HG02840 (cell line): ENCODE data around the gene SPATA21.
"Not testable (repeated sequence)": the region's sequence is repeated elsewhere in the genome, so short reads cannot be mapped to it uniquely, and the experiment has no call there.

Source experiments
- ATAC-seq: cut with Tn5 transposase; IDR thresholded peaks from one replicate; pipeline ENCODE4 v1.9.1; 2021; ENCODE audit warnings: mild to moderate bottlenecking, moderate library complexity, moderate number of reproducible peaks; ENCODE audit not compliant: unreplicated experiment, low FRiP score

Gene SPATA21, protein sequence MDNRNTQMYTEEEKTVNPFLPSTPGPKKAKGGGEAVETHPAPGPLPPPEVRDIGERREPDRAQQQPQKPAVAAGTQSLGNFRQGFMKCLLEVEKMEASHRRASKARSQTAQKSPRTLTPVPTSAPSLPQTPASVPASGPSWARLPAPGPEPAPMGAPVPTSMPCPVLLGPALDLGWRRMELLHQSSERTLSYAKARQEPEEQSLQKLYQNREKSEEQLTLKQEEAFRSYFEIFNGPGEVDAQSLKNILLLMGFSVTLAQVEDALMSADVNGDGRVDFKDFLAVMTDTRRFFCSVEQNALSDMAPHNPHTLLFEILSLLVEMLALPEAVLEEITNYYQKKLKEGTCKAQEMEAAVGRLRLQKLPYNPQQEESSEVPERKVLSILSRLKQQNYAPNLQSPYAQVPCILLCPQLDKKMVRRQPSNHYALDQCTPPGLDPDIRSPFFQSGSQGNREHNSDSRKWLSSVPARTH

DNA sequence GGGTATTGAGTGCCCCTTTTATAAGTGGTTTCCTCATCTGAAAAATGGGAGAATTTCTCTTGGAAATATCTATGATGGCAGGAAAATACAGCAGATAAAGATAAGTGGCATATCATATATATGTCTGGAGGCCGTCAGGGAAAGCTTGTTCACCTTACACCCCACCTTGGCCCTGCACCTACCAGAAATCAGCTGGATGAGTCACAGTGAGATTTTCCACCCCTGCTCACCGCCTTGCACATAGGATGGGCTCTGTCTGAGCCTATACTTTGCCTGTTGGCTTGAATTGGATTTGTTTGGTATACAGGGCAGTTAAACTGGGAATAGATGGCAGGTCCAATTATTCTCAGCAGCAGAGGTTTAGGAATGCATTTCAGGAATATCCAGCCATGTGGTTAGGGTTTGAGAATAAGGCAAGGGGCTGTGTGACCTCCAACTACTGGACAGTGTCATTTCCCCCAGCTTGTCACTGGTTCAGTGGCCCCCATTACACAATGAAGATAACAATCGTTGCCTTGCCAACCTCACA is at the start of gene SPATA21:
SPATA21 (minus strand) TSS at position 479 of the 529 bp plus-strand sequence. CDS start 6,053 bp downstream, outside the sequence.
- no peak for ATAC-seq

DNA sequence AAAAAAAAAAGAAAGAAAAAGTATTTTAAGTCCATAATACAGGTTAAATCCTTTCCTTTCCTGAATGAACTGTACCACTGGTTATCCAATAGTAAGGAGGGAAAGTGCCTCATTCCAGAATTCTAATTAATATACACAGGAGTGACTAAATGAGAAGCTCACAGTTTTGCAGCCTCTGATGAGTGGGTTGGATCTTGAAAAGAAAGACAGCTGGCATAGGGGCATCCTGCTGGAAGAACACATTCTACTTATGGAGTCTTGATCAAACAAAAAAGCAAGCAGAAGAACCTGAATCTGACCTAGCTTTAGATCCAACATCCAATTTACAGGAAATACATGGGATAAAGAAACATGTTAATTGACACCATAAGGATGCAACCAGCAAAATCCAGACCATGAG is 49.8 kb upstream of the SPATA21 start:
- ATAC-seq, result not testable (repeated sequence)

DNA sequence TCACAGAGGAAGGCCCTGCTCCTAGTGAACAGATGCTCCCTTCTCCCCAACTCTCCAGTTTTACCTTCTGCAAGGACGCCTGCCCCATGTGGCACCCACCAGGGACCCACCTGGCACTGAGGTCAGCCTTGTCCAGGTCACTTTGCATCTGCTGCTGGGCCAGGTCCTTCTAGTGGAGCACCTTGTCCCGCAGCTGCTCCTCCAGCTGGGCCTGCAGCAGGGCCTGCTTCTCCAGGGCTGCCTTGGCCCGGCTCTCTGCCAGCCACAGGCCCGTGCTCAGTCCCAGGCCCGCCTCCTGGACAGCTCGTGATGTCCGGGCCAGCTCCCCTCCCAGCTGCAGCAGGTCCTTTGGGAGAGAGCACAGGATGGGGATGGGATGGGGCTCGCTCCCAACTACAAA is 49.1 kb upstream of the SPATA21 start:
- ATAC-seq, result not testable (repeated sequence)

DNA sequence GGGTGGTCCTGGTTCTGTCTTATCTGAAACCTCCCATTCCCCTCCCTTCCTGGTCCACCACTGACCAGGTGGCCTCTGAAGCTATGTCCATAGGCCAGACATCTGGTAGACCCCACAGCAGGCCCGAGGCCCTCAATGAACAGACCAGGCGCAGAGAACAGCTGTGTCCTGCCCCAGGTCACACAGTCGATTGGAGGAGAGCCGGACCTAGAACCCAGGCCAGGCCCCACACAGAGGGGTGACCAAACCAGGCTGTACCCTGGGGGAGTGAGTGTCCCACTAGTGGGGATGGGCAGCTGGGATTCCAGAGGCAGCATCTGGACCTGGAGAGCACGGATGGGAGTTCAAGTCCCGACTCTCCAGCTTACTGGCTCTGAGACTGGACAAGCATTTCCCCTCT is 47.7 kb upstream of the SPATA21 start:
- ATAC-seq, result no peak

DNA sequence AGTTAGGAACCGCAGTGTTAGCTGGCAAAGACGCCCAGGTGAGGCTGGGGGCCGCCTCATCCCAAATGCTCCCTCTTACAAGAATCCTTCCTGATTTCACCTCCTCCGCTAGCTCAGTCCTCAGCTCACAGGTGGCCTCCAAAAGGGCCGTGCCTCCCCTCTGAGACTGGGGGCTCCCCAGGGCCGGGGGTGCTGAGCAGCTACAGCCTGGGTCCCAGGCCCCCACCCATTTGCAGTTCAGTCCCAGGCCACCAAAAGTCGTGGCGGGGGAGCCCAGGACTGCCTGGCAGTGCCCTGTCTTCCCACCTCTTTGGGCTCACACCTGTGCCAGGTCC is 47.2 kb upstream of the SPATA21 start:
- ATAC-seq, result no peak

DNA sequence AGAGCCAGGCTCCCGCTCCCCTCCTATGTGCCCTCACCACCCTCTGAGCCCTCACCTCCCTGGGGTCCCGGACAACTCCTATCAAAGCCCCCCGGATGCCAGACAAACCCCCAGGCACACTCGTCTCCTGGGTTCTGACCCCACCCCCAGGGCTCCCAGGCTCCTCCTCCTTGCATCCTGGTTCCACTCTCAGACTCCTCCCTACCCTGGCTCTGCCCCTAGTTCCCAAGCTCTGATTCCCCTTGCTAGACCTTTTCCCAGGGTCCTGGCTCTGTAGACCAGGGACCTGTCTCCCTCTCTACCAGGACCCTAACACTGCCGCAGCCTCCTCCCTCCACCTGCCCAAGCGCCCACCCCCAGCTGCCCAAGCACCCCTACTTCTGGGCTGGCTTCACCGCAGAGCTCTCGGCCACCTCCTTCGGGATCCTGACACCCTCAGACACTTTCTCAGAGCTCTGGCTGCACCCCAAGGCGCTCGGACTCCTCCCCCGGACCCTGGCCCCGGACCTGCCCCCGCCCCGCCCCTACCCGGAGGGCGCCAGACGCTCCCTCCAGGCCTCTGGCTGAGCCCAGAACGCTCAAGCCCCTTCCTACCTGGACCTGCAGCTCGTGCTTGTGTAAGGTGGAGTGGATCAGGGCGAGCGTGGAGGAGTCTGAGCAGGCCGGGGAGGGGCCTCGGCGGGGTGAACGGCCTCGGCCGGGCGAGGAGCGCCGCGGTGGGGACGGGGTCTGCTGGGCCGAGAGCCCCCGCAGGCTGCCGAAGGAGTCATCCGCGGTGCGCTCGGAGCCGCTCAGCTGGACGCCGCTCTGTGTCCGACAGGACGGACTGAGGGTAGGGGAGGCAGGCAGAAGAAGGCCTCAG is 46.6 kb upstream of the SPATA21 start:
- ATAC-seq, result not testable (repeated sequence)

DNA sequence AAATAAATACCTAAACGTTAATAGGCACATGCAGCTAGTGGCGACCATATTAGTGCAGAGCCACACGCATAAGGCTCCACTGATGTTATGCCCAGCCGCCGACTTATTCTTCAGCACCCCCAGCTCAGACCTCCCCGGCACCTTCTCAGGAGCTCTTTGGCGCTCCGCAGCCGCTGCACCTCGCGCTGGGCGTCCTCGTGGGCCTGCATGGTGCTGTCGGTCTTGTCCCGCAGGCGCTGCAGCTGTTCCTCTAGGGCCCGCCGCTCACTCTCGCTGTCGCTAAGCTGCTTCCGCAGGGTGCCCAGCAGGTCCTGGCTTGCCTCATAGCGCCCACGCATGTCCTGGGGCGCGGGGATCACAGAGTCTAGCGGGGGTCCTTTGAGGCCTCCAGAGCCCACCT is 45.9 kb upstream of the SPATA21 start:
- not testable (repeated sequence) for ATAC-seq

DNA sequence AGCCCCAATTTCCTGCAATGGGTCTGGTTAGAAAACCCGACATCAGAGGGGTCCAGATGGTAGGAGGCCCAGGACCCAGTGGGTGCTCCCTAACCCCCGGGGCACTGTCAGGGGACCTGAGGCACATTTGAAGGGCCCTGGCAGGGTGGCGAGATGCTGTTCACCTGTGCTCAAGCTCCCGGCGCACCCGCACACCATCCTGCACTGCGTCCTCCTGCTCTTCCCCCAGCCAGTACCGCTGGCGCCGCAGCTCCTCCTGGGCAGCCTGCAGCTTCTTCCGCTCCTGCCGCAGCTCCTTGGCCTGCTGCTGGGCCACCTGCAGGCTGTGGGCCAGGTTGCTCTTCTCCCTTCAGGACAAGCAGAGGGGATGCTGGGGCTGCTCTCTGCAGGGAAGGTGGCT is 40.9 kb upstream of the SPATA21 start:
- ATAC-seq, result no peak

DNA sequence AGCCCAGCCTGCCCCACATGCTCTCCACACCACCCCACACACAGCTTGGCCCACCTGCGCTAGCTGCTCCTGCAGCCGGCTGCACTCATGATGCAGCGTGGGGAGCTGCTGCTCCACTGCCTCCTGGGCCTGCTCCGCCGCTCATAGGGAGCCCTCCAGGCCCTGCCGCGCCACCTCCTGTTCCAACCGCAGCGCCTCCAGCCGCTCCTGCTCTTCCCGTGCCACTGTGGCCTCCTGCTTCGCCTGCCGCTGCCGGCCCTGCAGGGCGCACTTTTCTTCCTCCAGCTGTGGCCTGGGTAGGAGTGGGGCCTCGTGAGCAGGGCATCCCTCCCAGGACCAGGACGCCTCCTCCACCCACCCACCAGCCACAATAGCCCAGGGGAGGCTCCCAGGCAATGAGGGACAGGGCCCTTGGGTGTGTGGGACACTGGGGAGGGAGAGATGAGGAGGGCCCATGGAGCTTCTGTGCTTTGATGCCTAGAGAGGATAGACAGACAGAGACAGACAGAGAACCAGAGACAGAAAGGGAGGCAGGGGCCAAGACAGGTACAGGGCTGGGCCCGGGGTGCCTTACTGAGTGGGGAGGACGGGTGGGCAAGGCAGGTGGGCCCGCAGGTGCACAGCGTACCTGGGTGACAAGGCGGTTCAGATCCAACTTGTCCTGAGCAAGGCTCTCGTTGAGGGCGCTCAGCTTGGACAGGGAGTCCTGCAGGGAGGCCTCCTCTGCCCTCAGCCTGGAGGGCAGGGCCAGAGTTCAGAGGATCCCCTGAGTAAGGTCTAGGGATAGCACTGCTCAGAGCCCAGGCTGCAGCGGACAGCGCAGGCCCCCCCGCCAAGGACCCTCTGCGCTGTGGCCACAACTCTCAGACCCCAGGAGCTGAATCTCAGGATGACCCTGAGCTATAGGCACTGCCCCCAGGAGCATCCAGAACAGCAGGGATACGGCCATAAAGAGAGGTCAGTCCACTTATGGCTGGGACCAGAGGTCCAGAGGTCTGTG is 38.8 kb upstream of the SPATA21 start:
- ATAC-seq, result not testable (repeated sequence)

DNA sequence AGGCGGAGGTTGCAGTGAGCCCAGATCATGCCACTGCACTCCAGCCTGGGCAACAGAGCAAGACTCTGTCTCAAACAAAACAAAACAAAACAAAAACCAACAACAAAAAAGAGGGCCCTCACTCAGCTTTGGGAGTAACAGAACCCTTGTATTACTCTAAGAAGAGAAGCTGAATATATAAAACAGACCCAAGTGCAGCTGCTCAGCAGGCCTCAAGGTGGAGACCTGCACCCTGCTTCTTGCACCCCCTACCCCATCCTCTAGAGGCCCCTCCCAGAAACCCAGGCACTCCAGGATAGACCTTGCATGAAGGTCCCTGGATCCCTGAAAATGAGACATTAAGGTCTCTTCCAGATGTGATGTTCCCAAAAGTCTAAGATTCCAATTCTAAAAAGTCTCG is 37.7 kb upstream of the SPATA21 start:
- ATAC-seq, result not testable (repeated sequence)

DNA sequence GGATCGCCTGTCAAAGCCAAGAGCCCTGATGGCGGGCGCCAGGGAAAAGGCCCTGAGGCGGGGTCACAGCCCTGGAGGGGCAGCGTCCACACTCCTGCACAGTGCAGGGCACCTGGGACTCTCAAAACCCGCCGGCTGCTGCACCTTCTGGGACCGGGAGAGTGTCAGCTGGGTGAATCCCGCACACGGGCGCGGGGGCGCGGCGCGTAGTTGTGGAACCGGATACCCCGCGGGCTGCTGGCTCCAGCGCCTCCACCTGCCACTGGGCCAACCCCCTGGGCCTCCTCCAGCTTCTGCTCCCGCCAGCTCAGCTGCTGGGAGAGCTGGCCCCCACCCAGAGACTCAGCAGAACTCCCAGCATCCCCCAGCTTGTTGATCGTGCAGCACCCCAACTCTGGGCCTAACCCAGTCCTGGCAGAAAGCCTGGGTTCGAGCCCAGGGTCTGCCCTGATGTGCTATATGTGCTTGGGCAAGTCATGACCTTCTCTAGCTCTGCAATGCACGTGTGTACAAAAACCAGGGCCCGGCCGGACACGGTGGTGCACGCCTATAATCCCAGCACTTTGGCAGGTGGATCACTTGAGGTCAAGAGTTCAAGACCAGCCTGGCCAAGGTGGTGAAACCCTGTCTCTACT is 37.1 kb upstream of the SPATA21 start:
- no peak for ATAC-seq

DNA sequence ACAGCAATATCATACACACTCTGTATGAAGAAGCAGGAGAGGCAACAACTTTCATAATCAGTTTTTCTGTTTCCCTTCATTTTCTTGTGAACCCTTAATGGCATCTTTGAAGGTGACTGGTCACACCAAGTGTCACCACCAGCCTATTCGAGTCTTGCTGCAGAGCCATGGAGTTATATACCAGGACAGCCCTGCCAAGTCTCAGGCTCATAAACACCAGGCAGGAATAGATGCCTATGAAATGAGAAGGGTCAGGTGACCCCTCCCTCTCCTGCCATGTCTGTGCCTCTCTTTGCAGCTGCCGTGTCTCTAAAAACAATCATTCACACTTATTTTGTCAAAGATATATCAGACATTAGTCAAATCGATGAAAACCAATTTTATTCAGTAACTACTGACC is 31.3 kb upstream of the SPATA21 start:
- no peak for ATAC-seq

DNA sequence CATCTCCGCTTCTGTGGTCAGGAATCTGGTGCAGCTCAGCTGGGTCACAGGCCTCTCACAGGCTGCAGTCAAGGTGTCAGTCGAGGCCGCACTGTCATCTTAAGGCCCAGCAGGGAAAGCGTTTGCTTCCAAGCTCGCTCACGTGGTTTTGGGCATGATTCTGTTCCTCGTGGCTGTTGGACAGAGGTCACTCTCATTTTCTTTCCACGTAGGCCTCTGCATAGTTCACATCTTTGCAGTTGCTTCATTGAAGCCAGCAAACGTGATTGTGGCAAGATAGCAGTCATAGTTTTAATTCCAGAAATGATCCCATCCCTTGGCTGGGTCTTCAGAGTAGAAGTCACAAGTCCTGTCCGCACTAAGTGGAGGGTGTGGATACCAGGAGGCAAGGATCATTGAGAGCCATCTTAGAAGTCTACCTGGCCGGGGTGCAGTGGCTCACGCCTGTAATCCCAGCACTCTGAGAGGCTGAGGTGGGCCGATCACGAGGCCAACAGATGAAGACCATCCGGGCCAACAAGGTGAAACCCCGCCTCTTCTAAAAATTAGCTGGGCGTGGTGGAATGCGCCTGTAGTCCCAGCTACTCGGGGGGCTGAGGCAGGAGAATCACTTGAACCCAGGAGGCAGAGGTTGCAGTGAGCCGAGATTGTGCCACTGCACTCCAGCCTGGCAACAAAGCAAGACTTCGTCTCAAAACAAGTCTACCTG is 27.8 kb upstream of the SPATA21 start:
- ATAC-seq, result no peak

DNA sequence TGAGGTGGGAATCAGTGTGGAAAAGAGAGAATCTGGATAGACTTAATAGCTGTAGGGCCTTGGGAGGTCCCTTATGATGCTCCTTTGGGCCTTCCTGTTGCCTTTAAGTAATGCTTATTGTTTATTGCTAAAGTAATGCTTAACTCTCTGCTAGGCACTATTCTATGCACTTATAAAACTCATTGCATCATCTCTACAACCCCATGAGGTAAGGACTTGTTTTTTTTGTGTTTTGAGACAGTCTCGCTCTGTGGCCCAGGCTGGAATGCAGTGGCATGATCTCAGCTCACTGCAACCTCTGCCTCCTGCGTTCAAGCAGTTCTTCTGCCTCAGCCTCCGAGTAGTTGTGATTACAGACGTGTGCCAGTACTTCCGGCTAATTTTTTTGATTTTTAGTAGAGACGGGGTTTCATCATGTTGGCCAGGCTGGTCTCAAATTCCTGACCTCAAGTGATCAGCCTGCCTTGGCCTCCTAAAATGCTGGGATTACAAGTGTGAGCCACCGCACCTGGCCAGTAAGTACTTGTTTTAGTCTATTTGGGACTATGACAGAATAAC is 25.6 kb upstream of the SPATA21 start:
- ATAC-seq, result no peak

DNA sequence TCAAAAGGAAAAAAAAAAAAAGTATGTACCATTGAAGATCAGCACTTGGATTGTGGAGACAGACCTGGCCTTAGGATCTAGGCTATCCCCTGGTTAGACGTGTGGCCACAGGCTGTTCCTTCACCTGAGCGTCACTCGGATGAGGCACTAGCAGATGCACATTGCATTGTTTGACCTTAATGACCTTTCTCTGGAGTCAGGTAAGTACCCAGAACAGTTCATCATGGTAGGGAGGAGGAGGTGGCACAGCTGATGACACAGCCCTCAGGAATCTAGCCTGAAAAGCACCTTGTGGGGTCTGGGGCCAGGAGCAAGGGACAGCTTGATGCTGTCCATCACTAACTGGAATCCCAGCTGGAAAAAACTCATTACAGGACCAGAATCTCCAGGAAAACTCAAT is 24.5 kb upstream of the SPATA21 start:
- ATAC-seq, result no peak

DNA sequence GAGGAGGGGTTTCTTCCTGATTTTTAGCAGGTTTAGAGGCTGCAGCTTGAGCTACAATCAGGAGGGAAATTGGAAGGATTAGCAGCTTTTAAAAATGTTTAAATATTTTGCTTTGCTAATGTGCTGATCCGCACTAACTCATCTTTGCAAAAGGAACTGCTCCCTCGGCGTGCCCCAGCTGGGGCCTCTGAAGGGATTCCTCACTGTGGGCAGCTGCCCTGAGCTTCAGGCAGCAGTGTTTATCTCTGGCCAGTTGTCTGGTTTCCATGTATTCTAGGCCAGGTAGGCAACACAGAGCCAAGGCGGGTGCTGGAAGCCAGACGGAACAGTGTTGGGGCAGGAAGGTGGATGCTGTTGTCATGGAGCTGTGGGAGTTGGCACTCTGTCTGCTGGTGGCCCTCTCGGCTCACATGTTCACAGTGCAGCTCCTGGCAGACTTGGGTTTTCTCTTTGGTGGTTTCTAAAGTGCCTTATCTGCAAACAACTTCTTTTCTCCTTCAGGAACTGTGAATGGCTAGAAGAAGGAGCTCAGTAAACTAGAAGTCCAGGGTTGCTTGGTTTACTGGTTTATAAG is 22.2 kb upstream of the SPATA21 start:
- ATAC-seq, result no peak

DNA sequence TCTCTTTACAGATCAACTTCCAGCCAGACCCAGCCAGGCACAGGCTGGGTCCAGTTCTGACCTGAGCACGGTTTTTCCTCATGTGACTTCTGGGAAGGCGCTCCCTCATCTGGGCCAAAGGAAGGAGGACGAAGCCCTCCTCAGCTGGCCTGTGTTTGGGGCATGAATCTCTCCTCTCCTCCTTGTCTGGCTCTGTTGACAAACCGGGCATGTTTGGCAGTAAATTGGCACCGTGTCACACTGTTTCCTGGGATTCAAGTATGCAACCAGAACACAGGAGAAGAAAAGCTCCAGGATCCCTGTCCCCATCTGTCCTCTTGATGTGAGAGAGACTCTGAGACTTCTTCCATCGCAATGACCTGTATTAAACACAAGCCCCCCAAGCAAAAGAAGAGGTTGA is 21.6 kb upstream of the SPATA21 start:
- ATAC-seq, result no peak

DNA sequence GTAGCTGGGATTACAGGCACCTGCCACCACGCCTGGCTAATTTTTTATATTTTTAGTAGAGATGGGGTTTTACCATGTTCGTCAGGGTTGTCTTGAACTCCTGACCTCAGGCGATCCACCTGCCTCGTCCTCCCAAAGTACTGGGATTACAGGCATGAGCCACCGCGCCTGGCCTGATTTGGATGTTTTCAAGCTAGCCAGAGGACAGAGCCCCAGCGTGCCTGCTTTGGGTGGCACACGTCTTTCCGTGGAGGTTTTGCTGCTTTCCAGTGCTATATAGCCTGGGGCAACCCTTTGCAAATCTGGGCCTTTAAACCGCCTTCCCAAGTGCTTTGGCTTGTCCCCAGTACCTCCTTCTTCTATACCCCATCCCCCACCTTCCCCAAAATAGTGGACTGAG is 18.9 kb upstream of the SPATA21 start:
- not testable (repeated sequence) for ATAC-seq
